Right ventricle myocardium superior (tissue), 1 donor: ENCODE data around the gene SMIM14. TPM values are rescaled to one million over a fixed set of nuclear protein-coding genes. Genes with fewer than 3 reads are reported as not detected.
A peak's percentile ranks its signal among the peaks of the same experiment; 100 is the strongest.
"Not testable (repeated sequence)": the region's sequence is repeated elsewhere in the genome, so short reads cannot be mapped to it uniquely, and the experiment has no call there.

Source experiments
- ATAC-seq: fragments of 200-7000 bp; cut with Tn5 transposase; one replicate; pipeline ENCODE4 v1.9.1; 2020; ENCODE audit warnings: mild to moderate bottlenecking; ENCODE audit not compliant: poor library complexity
- DNase-seq: peaks from one replicate; pipeline ENCODE4 v3.0.0-alpha.2; 2020
- intact Hi-C: fragments of 100-400 bp; cut with DNase I; formaldehyde crosslinking; loops from one replicate; pipeline ENCODE4 v1.11.2; 2022
- total RNA-seq: library from RNA; stranded (reverse); fragmentation: NEBNext Ultra II Directional; extraction: Animal tissue kit (Norgen Biotek cat#: 25700); gene quantifications from one replicate; pipeline ENCODE4 v1.2.1, GENCODE V29; 2021
- donor health status: DM: no; HTN: yes; CAD: no; lungs with severe emphysema.

SMIM14 gene
- total RNA-seq, 1 donor from 2014 or later: 11.3 TPM

GRCh38 chr4:39522068-39522467 is 116.6 kb downstream of the SMIM14 start:
- intact Hi-C loops: no loop called here

GRCh38 chr4:39521253-39521919 is 117.3 kb downstream of the SMIM14 start:
- ATAC-seq (no peak), DNase-seq (no peak)
- intact Hi-C loops: no loop called here

More at GRCh38 chr4:39522068-39522467, 116.6 kb downstream of the SMIM14 start:
- ATAC-seq (no peak), DNase-seq (no peak)

GRCh38 chr4:39518484-39518883 is 120.2 kb downstream of the SMIM14 start:
- ATAC-seq (no peak), DNase-seq (no peak)
- intact Hi-C loops: no loop called here

- ATAC-seq: no peak
- DNase-seq: no peak
- intact Hi-C loops: no loop called here
These were observed 122.2 kb downstream of the SMIM14 start for GRCh38 chr4:39516407-39516966.

GRCh38 chr4:39515669-39516401 is 122.8 kb downstream of the SMIM14 start:
- intact Hi-C loops, ATAC-seq, DNase-seq: not testable (repeated sequence)

GRCh38 chr4:39514888-39515401 is 123.7 kb downstream of the SMIM14 start:
- ATAC-seq (no peak), DNase-seq (no peak)
- intact Hi-C loops: no loop called here

GRCh38 chr4:39514266-39514665 is 124.4 kb downstream of the SMIM14 start:
- DNase-seq, intact Hi-C loops, ATAC-seq: not testable (repeated sequence)

GRCh38 chr4:39510348-39510929 is 128.2 kb downstream of the SMIM14 start:
- ATAC-seq (no peak), DNase-seq (no peak)
- intact Hi-C loops: no loop called here

- DNase-seq (no peak), ATAC-seq (no peak)
- intact Hi-C loops: no loop called here
These were observed 133.1 kb downstream of the SMIM14 start for GRCh38 chr4:39505581-39505980.

GRCh38 chr4:39504538-39504937 is 134.1 kb downstream of the SMIM14 start:
- intact Hi-C loops: no loop called here
- ATAC-seq (no peak), DNase-seq (no peak)

- ATAC-seq, intact Hi-C loops, DNase-seq: not testable (repeated sequence)
These were observed 136.0 kb downstream of the SMIM14 start for GRCh38 chr4:39502664-39503035.

GRCh38 chr4:39502019-39502663 is 136.5 kb downstream of the SMIM14 start:
- DNase-seq (no peak), ATAC-seq (peak; percentile 18)
- intact Hi-C loops: no loop called here

- no peak for ATAC-seq
- intact Hi-C loops: no loop called here
- no peak for DNase-seq
These were observed 140.0 kb downstream of the SMIM14 start for GRCh38 chr4:39498727-39499020.

GRCh38 chr4:39497909-39498726 is 140.5 kb downstream of the SMIM14 start:
- DNase-seq: no peak
- ATAC-seq: no peak
- intact Hi-C loops: no loop called here

Other genes with a start within 250 kb of the SMIM14 start
- 0.13 TPM for gene KLB, start 231.9 kb downstream of the SMIM14 start, total RNA-seq
- 710 TPM for gene RPL9, start 179.9 kb downstream of the SMIM14 start, total RNA-seq
- 31.4 TPM for gene LIAS, start 179.8 kb downstream of the SMIM14 start, total RNA-seq
- gene UGDH, start 111.4 kb downstream of the SMIM14 start, total RNA-seq: 14.2 TPM
- 57.7 TPM for gene UBE2K, start 59.3 kb upstream of the SMIM14 start, total RNA-seq